Smooth muscle cell (in vitro differentiated cells): ENCODE results near the gene PTOV1. TPM values are rescaled to one million over a fixed set of nuclear protein-coding genes. Genes with fewer than 3 reads are reported as not detected.
A peak's percentile ranks its signal among the peaks of the same experiment; 100 is the strongest.

ENCODE experiments used
- DNase-seq: peaks from one replicate; lab custom pipeline; 2025; ENCODE audit not compliant: unreplicated experiment; lab: John Stamatoyannopoulos, UW
- H2AFZ ChIP-seq: fragments of 200-600 bp; sonication (generic); 2 replicates; pipeline ENCODE4 v1.6.0; 2016; ENCODE audit warnings: antibody characterized with exemption, low read depth, mild to moderate bottlenecking
- H3F3A ChIP-seq: fragments of 200-600 bp; sonication (generic); 2 replicates; pipeline ENCODE4 v1.6.0; 2017; ENCODE audit warnings: antibody characterized with exemption, low read depth
- H3K27ac ChIP-seq: fragments of 200-600 bp; sonication (generic); 2 replicates; pipeline ENCODE4 v1.5.1; 2016; ENCODE audit warnings: low read depth, mild to moderate bottlenecking
- H3K27me3 ChIP-seq: fragments of 200-600 bp; sonication (generic); 2 replicates; pipeline ENCODE4 v1.6.1; 2016; ENCODE audit warnings: low read depth, mild to moderate bottlenecking
- H3K36me3 ChIP-seq: fragments of 200-600 bp; sonication (generic); 2 replicates; pipeline ENCODE4 v1.5.1; 2016; ENCODE audit warnings: low read depth
- H3K4me1 ChIP-seq: fragments of 200-600 bp; sonication (generic); 2 replicates; pipeline ENCODE4 v1.5.1; 2016; ENCODE audit warnings: low read depth
- H3K4me2 ChIP-seq: fragments of 200-600 bp; sonication (generic); 2 replicates; pipeline ENCODE4 v1.6.0; 2016; ENCODE audit warnings: mild to moderate bottlenecking
- H3K4me3 ChIP-seq: fragments of 200-600 bp; sonication (generic); 2 replicates; pipeline ENCODE4 v1.5.1; 2016; ENCODE audit warnings: mild to moderate bottlenecking
- H3K79me2 ChIP-seq: fragments of 200-600 bp; sonication (generic); 2 replicates; pipeline ENCODE4 v1.6.0; 2016; ENCODE audit warnings: low read depth, mild to moderate bottlenecking
- H3K9ac ChIP-seq: fragments of 200-600 bp; sonication (generic); 2 replicates; pipeline ENCODE4 v1.6.0; 2016; ENCODE audit warnings: low read depth
- H3K9me3 ChIP-seq: fragments of 200-600 bp; sonication (generic); replicated peaks from 2 replicates; pipeline ENCODE4 v1.5.1; 2016; ENCODE audit warnings: low read depth
- H4K20me1 ChIP-seq: fragments of 200-600 bp; sonication (generic); 2 replicates; pipeline ENCODE4 v1.6.0; 2016; ENCODE audit warnings: low read depth
- WGBS: methylation state at CpG from one replicate; pipeline ENCODE4 v1.1.7; 2016; ENCODE audit warnings: low lambda C conversion rate; 5-methylcytosine and 5-hydroxymethylcytosine counted together
- polyA plus RNA-seq: library from polyadenylated mRNA; unstranded; fragments of >200 nt; fragmentation: Nextera tagmentation; extraction: Ambion mirVana; gene quantifications from 2 replicates; pipeline ENCODE4 v1.2.1, GENCODE V29; 2016
- total RNA-seq: library from RNA; depleted of rRNA; stranded (reverse); fragments of >200 nt; gene quantifications from 2 replicates; pipeline ENCODE4 v1.2.3, GENCODE V29; 2014
- TF ChIP-seq, protein P1 (sequence below): fragments of 200-600 bp; sonication (generic); IDR thresholded peaks from 2 replicates; pipeline ENCODE4 v1.5.1; 2017; ENCODE audit warnings: borderline replicate concordance, mild to moderate bottlenecking, antibody characterized with exemption; ENCODE audit not compliant: insufficient read depth, poor library complexity, severe bottlenecking

Gene PTOV1
- total and polyA plus RNA-seq, 2 experiments from 2014 or later, result 81.0 to 256 TPM

DNA sequence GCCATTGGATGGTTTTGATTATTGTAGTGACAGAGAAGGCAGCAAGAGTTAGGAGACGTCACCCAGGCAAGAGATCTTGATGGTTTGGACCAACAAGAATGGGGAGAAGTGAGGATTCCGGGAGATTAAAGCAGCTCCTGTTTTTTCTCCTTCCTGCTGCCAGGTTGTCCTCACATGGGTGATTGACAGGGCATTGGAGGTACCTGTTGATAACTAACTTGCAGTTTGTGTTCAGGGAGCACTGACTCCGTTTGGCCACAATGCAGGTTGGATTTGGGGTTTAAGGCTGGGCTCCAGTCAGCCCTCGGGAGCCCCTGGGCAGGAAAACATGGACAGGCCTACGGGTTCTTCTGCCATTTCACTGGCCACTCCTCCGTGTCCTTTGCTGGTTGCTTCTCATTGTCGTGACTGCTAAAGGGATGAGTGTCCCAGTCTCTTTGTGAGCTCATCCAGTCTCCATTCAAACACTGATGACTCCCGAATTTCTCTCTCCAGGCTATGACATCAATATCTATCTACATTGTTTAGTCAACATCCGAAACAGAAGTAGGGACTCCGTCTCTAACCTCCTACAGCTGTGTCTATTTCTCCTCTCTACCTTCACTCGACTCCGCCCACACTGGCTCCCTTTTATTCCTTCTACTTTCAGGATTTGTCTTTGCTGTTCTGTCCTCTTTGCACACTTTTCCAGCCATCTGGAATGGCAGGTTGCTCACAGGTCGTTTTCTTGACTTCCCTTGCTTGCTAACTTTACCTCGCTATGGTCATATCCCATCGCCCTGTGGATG lies 1.3 kb upstream of the PTOV1 start:
- TF ChIP-seq, protein P1, sequence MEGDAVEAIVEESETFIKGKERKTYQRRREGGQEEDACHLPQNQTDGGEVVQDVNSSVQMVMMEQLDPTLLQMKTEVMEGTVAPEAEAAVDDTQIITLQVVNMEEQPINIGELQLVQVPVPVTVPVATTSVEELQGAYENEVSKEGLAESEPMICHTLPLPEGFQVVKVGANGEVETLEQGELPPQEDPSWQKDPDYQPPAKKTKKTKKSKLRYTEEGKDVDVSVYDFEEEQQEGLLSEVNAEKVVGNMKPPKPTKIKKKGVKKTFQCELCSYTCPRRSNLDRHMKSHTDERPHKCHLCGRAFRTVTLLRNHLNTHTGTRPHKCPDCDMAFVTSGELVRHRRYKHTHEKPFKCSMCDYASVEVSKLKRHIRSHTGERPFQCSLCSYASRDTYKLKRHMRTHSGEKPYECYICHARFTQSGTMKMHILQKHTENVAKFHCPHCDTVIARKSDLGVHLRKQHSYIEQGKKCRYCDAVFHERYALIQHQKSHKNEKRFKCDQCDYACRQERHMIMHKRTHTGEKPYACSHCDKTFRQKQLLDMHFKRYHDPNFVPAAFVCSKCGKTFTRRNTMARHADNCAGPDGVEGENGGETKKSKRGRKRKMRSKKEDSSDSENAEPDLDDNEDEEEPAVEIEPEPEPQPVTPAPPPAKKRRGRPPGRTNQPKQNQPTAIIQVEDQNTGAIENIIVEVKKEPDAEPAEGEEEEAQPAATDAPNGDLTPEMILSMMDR, result no peak
- no peak overlapping the region for H2AFZ ChIP-seq
- peaks cover 35% of the 10 kb centered on the region for H4K20me1 ChIP-seq
- H3K27me3 ChIP-seq, result no peaks in the 10 kb centered on the region
- H3K36me3 ChIP-seq, result no peaks in the 10 kb centered on the region
- peaks cover 48% of the 10 kb centered on the region for H3K79me2 ChIP-seq
- H3K9me3 ChIP-seq, result no peaks in the 10 kb centered on the region
- H3K4me2 ChIP-seq, result peak overlapping the region; percentile 90
- DNase-seq, result no peak
- H3K27ac ChIP-seq, result peak overlapping the region; percentile 98
- H3K9ac ChIP-seq, result no peak overlapping the region
- peaks cover 13% of the 10 kb centered on the region for H3K4me1 ChIP-seq
- peaks cover 12% of the 10 kb centered on the region for H3F3A ChIP-seq
- 93% methylated on average over 15 of the region's 15 CpGs for WGBS
- peak overlapping the region; percentile 86 for H3K4me3 ChIP-seq

DNA sequence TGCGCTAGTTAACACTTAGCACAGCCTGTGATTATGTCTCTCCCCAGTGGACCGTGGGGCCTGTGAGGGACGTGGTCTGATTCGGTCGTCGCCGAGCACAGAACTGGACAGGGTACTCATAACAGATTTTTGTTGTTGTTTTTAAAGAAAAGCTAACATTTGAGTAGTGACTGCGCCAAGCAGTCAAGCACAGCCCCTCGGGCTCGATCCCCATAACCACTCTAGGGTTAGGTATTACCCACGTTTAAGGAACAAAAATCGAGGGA lies 805 bp upstream of the PTOV1 start:
- no peaks in the 10 kb centered on the region for H3K36me3 ChIP-seq
- H3K9me3 ChIP-seq, result no peaks in the 10 kb centered on the region
- H3K4me3 ChIP-seq, result peak overlapping the region; percentile 86
- H3K27me3 ChIP-seq, result no peaks in the 10 kb centered on the region
- peak overlapping the region; percentile 98 for H3K27ac ChIP-seq
- TF ChIP-seq, protein P1, result no peak
- 63% methylated on average over 12 of the region's 12 CpGs for WGBS
- peaks cover 13% of the 10 kb centered on the region for H3K4me1 ChIP-seq
- peaks cover 51% of the 10 kb centered on the region for H3K79me2 ChIP-seq
- no peak overlapping the region for H3K9ac ChIP-seq
- no peak overlapping the region for H2AFZ ChIP-seq
- DNase-seq, result no peak
- peaks cover 13% of the 10 kb centered on the region for H3F3A ChIP-seq
- H3K4me2 ChIP-seq, result peak overlapping the region; percentile 90
- H4K20me1 ChIP-seq, result peaks cover 40% of the 10 kb centered on the region

DNA sequence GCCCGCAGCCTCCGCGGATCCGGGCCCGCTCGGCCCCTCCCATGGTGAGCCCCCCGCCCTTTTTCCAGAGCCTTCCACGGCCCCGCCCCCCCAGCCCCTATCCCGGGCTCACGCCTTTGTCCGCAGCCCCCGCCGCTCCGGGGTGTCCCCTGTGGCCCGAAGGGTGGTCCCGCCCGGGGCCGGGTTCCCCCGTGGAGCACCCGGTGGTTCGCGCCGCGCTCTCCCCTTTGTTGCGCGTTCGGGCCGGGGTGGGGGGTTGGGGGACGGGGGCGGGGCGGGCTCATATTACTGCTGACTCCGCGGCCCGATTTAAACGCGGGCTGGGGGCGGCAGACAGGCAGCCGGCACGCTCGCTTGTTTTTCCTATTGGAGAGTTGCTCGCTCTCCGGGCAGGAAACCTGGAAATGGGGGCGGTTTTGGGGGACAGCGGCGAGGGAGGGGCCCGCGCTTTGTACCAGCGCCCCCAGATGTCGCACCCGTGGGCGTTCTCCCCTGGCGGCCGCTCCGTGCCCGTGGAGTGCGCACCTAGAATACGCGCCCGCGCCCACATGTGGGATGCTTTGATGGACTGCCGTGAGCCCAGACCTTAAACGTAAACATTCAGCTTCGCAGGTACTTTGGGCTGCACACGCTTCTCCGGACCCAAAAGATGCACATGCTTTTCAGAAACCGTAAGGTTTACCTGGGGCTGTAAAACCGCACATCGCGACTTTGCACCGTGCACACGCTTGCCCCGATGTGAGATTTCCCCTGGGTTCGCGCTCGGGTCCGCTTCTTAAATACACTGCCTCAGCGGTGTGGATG lies 699 bp downstream of the PTOV1 start:
- no peak for DNase-seq
- Histone ChIP-seq H3K36me3 (no peaks in the 10 kb centered on the region), H3K4me2 (peak overlapping the region; percentile 90), H2AFZ (no peak overlapping the region), H3K9me3 (no peaks in the 10 kb centered on the region), H3K9ac (peak overlapping the region; percentile 82), H3K4me3 (peak overlapping the region; percentile 86), H3K79me2 (peaks cover 54% of the 10 kb centered on the region), H4K20me1 (peaks cover 55% of the 10 kb centered on the region), H3F3A (peaks cover 21% of the 10 kb centered on the region), H3K27ac (peak overlapping the region; percentile 98), H3K4me1 (peaks cover 13% of the 10 kb centered on the region), H3K27me3 (no peaks in the 10 kb centered on the region)
- WGBS, result 5% methylated on average over 42 of the region's 78 CpGs
- TF ChIP-seq, protein P1, result no peak
